IPS DF 6.9 (cell line): ENCODE measurements around the gene BNIPL.
A peak's percentile ranks its signal among the peaks of the same experiment; 100 is the strongest.

Experiments
- DNase-seq: peaks from one replicate; pipeline ENCODE4 v3.0.0-alpha.2; 2013; ENCODE audit warnings: low read depth, low spot score
- H3K27ac ChIP-seq: one replicate; pipeline ENCODE4 v1.5.1; 2013; ENCODE audit warnings: low read length, control low read depth
- H3K27me3 ChIP-seq: 2 replicates; pipeline ENCODE4 v1.6.1; 2013; ENCODE audit warnings: mild to moderate bottlenecking, low read length; ENCODE audit not compliant: control insufficient read depth, insufficient read depth
- H3K36me3 ChIP-seq: 2 replicates; pipeline ENCODE4 v1.6.1; 2013; ENCODE audit warnings: low read length; ENCODE audit not compliant: control insufficient read depth, insufficient read depth
- H3K4me1 ChIP-seq: 2 replicates; pipeline ENCODE4 v1.6.1; 2013; ENCODE audit warnings: low read length; ENCODE audit not compliant: control insufficient read depth, insufficient read depth
- H3K4me3 ChIP-seq: 2 replicates; pipeline ENCODE4 v1.5.1; 2013; ENCODE audit warnings: mild to moderate bottlenecking, low read length
- H3K9me3 ChIP-seq: 2 replicates; pipeline ENCODE4 v1.6.1; 2013; ENCODE audit warnings: low read length, inconsistent platforms; ENCODE audit not compliant: control insufficient read depth, insufficient read depth
- WGBS: extraction: QIAGEN DNeasy Blood & Tissue Kit; methylation state at CpG from one replicate; pipeline ENCODE4 v1.1.7; 2013; ENCODE audit warnings: mixed read lengths, missing lambda C conversion rate; ENCODE audit not compliant: insufficient read length, insufficient coverage; 5-methylcytosine and 5-hydroxymethylcytosine counted together

Gene BNIPL

GRCh38 chr1:151056149-151056548 lies 19.8 kb downstream of the BNIPL start:
- Histone ChIP-seq H3K4me1 (peaks cover 1% of the 10 kb centered on the region; the same call in 1 of the 2 replicates), H3K4me3 (no peak overlapping the region), H3K27ac (no peak overlapping the region), H3K9me3 (no peaks in the 10 kb centered on the region), H3K27me3 (no peaks in the 10 kb centered on the region), H3K36me3 (peaks cover 27% of the 10 kb centered on the region; the same call in 1 of the 2 replicates)
- no peak for DNase-seq
- no CpG with 5 or more reads among the region's 2 CpGs for WGBS

- H3K9me3 ChIP-seq, result no peaks in the 10 kb centered on the region
- H3K36me3 ChIP-seq, result peaks cover 22% of the 10 kb centered on the region; the same call in 1 of the 2 replicates
- H3K27me3 ChIP-seq, result no peaks in the 10 kb centered on the region
- WGBS, result no CpG with 5 or more reads among the region's 10 CpGs
- H3K4me1 ChIP-seq, result peaks cover 1% of the 10 kb centered on the region; the same call in 1 of the 2 replicates
- H3K27ac ChIP-seq, result no peak overlapping the region
- H3K4me3 ChIP-seq, result peak overlapping the region; percentile 97
- DNase-seq, result no peak
These were observed 22.3 kb downstream of the BNIPL start for GRCh38 chr1:151058692-151059091.

- peaks cover 1% of the 10 kb centered on the region; the same call in 1 of the 2 replicates for H3K4me1 ChIP-seq
- WGBS, result no CpG with 5 or more reads among the region's 58 CpGs
These were observed 23.0 kb downstream of the BNIPL start, which contains the start of gene CDC42SE1 for GRCh38 chr1:151059109-151060006. TSS of gene CDC42SE1 (minus strand) at chr1:151059622. CDS start at chr1:151055730, 3,892 bp downstream.

DNA sequence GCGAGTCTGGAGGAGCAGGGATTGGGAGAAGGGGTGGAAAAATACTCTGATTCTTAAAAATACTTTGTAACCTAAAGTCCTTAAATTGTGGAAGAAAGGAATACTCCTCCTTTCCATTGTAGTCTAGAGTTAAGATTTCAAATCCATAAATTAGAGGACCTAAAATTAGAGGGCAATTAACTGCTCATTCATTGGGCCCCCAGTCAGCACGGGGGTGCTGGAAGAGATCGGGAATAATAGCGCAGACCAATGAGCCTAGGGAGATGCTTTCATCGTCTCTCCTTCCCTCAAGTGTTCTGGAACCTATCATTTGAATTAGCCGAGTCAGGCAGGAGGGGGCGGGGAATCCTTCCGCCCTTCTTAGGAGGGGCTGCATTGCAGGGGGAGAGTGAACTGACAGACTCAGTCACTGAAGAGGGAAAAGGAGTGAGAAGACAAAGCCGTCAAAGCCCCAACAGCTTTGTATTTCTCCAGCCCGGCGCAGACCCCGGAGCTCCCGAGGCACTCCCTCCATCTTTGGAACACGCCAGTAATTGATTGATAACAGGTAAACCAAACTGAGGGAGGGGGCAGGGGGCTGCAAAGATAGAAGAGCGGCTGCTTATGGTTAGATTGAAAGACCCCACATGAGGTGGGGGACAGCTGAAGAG lies 23.7 kb downstream of the BNIPL start, which contains the start of gene MLLT11:
Gene MLLT11, plus strand, starts transcription at position 391 of the 650 bp plus-strand sequence. CDS start 6,828 bp downstream, outside the sequence.
- peak within 1 kb of the TSS; percentile 97 for H3K4me3 ChIP-seq
- no peak within 1 kb of the TSS for H3K27ac ChIP-seq
- H3K4me1 ChIP-seq, result peaks cover 1% of the 10 kb centered on the region; the same call in 1 of the 2 replicates
- DNase-seq, result no peak
- peaks cover 11% of the 10 kb centered on the region; the same call in 1 of the 2 replicates for H3K36me3 ChIP-seq
- H3K27me3 ChIP-seq, result no peaks in the 10 kb centered on the region
- H3K9me3 ChIP-seq, result no peaks in the 10 kb centered on the region
- WGBS, result no CpG with 5 or more reads among the region's 15 CpGs

More at GRCh38 chr1:151059109-151060006, 23.0 kb downstream of the BNIPL start, which contains the start of gene CDC42SE1:
- H3K4me3 ChIP-seq, result peak within 1 kb of the TSS; percentile 97
- DNase-seq, result no peak
- H3K9me3 ChIP-seq, result no peaks in the 10 kb centered on the region
- H3K27ac ChIP-seq, result no peak within 1 kb of the TSS
- H3K27me3 ChIP-seq, result no peaks in the 10 kb centered on the region
- peaks cover 16% of the 10 kb centered on the region; the same call in 1 of the 2 replicates for H3K36me3 ChIP-seq

- Histone ChIP-seq H3K36me3 (peaks cover 4% of the 10 kb centered on the region; the same call in 1 of the 2 replicates), H3K27ac (no peak overlapping the region), H3K9me3 (no peaks in the 10 kb centered on the region), H3K4me1 (peaks cover 1% of the 10 kb centered on the region; the same call in 1 of the 2 replicates), H3K4me3 (peak overlapping the region; percentile 97; the same call in 1 of the 2 replicates), H3K27me3 (no peaks in the 10 kb centered on the region)
- no peak for DNase-seq
- no CpG with 5 or more reads among the region's 4 CpGs for WGBS
These were observed 24.5 kb downstream of the BNIPL start for GRCh38 chr1:151060657-151061421.

- H3K27ac ChIP-seq, result no peak overlapping the region
These were observed 25.3 kb downstream of the BNIPL start for GRCh38 chr1:151061704-151062103.

GRCh38 chr1:151062741-151063371 lies 26.5 kb downstream of the BNIPL start:
- Histone ChIP-seq H3K27me3 (no peaks in the 10 kb centered on the region), H3K9me3 (no peaks in the 10 kb centered on the region), H3K4me1 (peaks cover 1% of the 10 kb centered on the region; the same call in 1 of the 2 replicates), H3K36me3 (no peaks in the 10 kb centered on the region), H3K27ac (no peak overlapping the region), H3K4me3 (no peak overlapping the region)
- no peak for DNase-seq
- no CpG with 5 or more reads among the region's 3 CpGs for WGBS

More at GRCh38 chr1:151061704-151062103, 25.3 kb downstream of the BNIPL start:
- DNase-seq, result no peak
- Histone ChIP-seq H3K27me3 (no peaks in the 10 kb centered on the region), H3K9me3 (no peaks in the 10 kb centered on the region), H3K36me3 (peaks cover 1% of the 10 kb centered on the region; the same call in 1 of the 2 replicates), H3K4me1 (peaks cover 1% of the 10 kb centered on the region; the same call in 1 of the 2 replicates), H3K4me3 (no peak overlapping the region)
- no CpG with 5 or more reads among the region's 2 CpGs for WGBS

DNA sequence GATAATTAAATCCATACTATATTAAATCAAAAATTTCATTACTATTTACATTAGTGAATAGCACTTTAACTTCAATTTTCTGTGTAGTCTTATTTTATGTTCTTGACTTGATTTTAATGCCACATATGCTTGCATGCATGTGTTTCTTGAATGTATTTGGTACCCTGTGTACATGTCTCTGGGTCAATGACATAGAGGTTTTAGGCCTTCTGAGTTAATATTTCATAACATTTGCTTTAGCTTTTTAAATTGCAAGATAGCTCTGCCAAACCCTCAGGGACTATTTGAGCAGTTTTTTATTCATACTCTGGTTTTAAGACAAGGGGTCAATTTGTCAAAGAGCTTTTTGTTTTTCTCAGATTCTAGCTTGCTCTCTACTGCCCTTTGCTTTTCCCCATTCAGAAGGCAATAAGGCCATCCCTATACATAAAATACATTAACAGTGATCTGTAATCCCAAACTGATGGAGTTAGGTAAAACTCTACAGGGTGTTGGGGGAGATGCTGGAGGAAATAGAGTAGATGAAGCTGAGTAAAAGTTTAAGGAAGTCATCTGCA lies 28.8 kb downstream of the BNIPL start:
- Histone ChIP-seq H3K9me3 (no peaks in the 10 kb centered on the region), H3K27me3 (no peaks in the 10 kb centered on the region), H3K36me3 (no peaks in the 10 kb centered on the region), H3K4me1 (no peaks in the 10 kb centered on the region), H3K27ac (no peak overlapping the region), H3K4me3 (no peak overlapping the region)
- no peak for DNase-seq

- no peaks in the 10 kb centered on the region for H3K36me3 ChIP-seq
- no peaks in the 10 kb centered on the region for H3K27me3 ChIP-seq
- WGBS, result no CpG with 5 or more reads among the region's 4 CpGs
- no peaks in the 10 kb centered on the region for H3K9me3 ChIP-seq
- no peak overlapping the region for H3K27ac ChIP-seq
- no peak overlapping the region for H3K4me3 ChIP-seq
- DNase-seq, result no peak
- no peaks in the 10 kb centered on the region for H3K4me1 ChIP-seq
These were observed 30.8 kb downstream of the BNIPL start for GRCh38 chr1:151067185-151067584.
